T-cell (primary cell): Measurements from ENCODE around the gene HMGB2. TPM values are rescaled to one million over a fixed set of nuclear protein-coding genes. Genes with fewer than 3 reads are reported as not detected.
A peak's percentile ranks its signal among the peaks of the same experiment; 100 is the strongest.

ENCODE experiments used
- ATAC-seq, 4 experiments: fragments of 200-7000 bp in 3 of 4; fragments of 150-1000 bp in 1 of 4; cut with Tn5 transposase; replicated peaks in 1 of 4; 1 replicate in 3 of 4; 2 replicates in 1 of 4; pipeline ENCODE4 v1.10.0; 2021; ENCODE audit warnings: moderate library complexity in 3 of 4, mild to moderate bottlenecking in 2 of 4, moderate number of reproducible peaks in 1 of 4
- CTCF ChIA-PET, 2 donors: fragments of 300-600 bp; sonication (Branson Sonifier 250); formaldehyde crosslinking; loops; one replicate each; lab custom pipeline; 2022; ENCODE audit warnings: antibody characterized with exemption in 2 of 2; lab: Charles Lee
- POLR2A ChIA-PET, 2 donors: fragments of 300-600 bp; sonication (Branson Sonifier 250); formaldehyde crosslinking; loops; one replicate each; lab custom pipeline; 2022; ENCODE audit warnings: antibody characterized with exemption in 2 of 2; lab: Charles Lee
- DNase-seq, 35 experiments: peaks; one replicate each; pipeline versions ENCODE4 v3.0.0 to v3.0.0-alpha.2; 2013 to 2023
- H3K27ac ChIP-seq: one replicate; pipeline ENCODE4 v1.5.1; 2013; ENCODE audit warnings: low read length
- H3K27me3 ChIP-seq, 2 experiments: replicated peaks in 1 of 2; 1 replicate in 1 of 2; 2 replicates in 1 of 2; pipeline versions ENCODE4 v1.6.1 to v1.7.0; 2013; ENCODE audit warnings: low read length in 1 of 2, mixed read lengths in 1 of 2; ENCODE audit not compliant: control insufficient read depth in 2 of 2, insufficient read depth in 2 of 2; ENCODE audit errors: extremely low read depth in 1 of 2
- H3K36me3 ChIP-seq, 2 donors: 1 replicate in 1 of 2; 2 replicates in 1 of 2; pipeline versions ENCODE4 v1.6.1 to v1.7.0; 2013; ENCODE audit warnings: low read length in 1 of 2; ENCODE audit not compliant: control insufficient read depth in 2 of 2, insufficient read depth in 1 of 2; ENCODE audit errors: extremely low read depth in 1 of 2
- H3K4me1 ChIP-seq, 2 experiments: 1 replicate in 1 of 2; 2 replicates in 1 of 2; pipeline versions ENCODE4 v1.6.1 to v1.7.0; 2013; ENCODE audit warnings: low read length in 2 of 2, mixed read lengths in 1 of 2; ENCODE audit not compliant: insufficient read depth in 2 of 2, control insufficient read depth in 1 of 2; ENCODE audit errors: extremely low read depth in 1 of 2
- H3K4me3 ChIP-seq, 2 donors: 1 replicate in 1 of 2; 2 replicates in 1 of 2; pipeline versions ENCODE4 v1.5.1 to v1.7.0; 2013; ENCODE audit warnings: mild to moderate bottlenecking in 2 of 2, low read length in 1 of 2, moderate library complexity in 1 of 2; ENCODE audit not compliant: control insufficient read depth in 1 of 2; ENCODE audit errors: extremely low read depth in 1 of 2
- H3K9me3 ChIP-seq: 2 replicates; pipeline ENCODE4 v1.7.0; 2013
- H3K27ac Mint-ChIP-seq, 2 donors: one replicate each; pipeline ENCODE4 v1.8.0; 2020 to 2021; ENCODE audit warnings: mild to moderate bottlenecking in 2 of 2, mixed read lengths in 2 of 2
- H3K27me3 Mint-ChIP-seq, 2 donors: one replicate each; pipeline ENCODE4 v1.8.0; 2021 to 2022; ENCODE audit warnings: mixed read lengths in 2 of 2
- H3K36me3 Mint-ChIP-seq: one replicate; pipeline ENCODE4 v1.8.0; 2021; ENCODE audit warnings: mixed read lengths
- H3K4me1 Mint-ChIP-seq, 3 donors: one replicate each; pipeline ENCODE4 v1.8.0; 2020 to 2022; ENCODE audit warnings: mixed read lengths in 3 of 3, mild to moderate bottlenecking in 1 of 3
- H3K4me3 Mint-ChIP-seq, 3 donors: one replicate each; pipeline ENCODE4 v1.8.0; 2020 to 2022; ENCODE audit warnings: mild to moderate bottlenecking in 3 of 3, mixed read lengths in 3 of 3, moderate library complexity in 3 of 3
- H3K9me3 Mint-ChIP-seq, 3 donors: one replicate each; pipeline ENCODE4 v1.8.0; 2020 to 2022; ENCODE audit warnings: mixed read lengths in 3 of 3
- WGBS: methylation state at CpG from one replicate; pipeline ENCODE4 v1.1.5; 2013; ENCODE audit warnings: missing lambda C conversion rate; ENCODE audit not compliant: insufficient coverage; 5-methylcytosine and 5-hydroxymethylcytosine counted together
- total RNA-seq, 35 experiments: library from RNA in 6 of 35; stranded (reverse) in 6 of 35; fragments of 120-200 nt in 1 of 35; gene quantifications; one replicate each; pipeline versions ENCODE4 v1.2.1 to v1.2.4 and lab custom pipeline; 2013 to 2026

HMGB2 gene
- total RNA-seq, 5 donors from 2014 or later (not counting 1 experiment from before 2014, with no cell fraction given): 87.6 to 151 (median 103) TPM

DNA sequence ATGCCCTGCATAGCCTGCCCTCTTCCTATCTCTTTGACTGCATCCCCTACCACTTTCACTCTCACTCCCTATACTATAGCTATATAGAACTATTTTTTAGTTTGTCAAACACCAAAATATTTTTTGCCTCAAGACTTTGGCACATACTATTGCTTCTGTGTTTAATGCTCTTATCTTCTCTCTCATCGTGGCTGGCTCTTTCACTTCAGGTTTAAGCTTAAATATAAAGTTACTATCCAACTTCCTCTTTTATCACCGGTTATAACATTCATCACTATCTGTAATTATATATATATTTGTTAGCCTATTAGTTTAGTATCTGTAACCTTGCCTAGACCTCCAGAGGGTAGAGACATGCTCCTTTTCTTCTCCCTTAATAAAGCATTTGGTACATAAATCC, 11.5 kb upstream of the HMGB2 start:
- WGBS: no CpG with 5 or more reads among the region's 2 CpGs
- Histone ChIP-seq H3K36me3 (no peaks in the 10 kb centered on the region), H3K9me3 (no peaks in the 10 kb centered on the region), H3K27ac (no peak overlapping the region), H3K4me1 (no peaks in the 10 kb centered on the region), H3K4me3 (no peak overlapping the region), H3K27me3 (peaks cover 0 to 4% of the 10 kb centered on the region in 2 experiments)
- DNase-seq: no peak
- no peak overlapping the region for H3K27ac Mint-ChIP-seq
- no peak overlapping the region for H3K4me3 Mint-ChIP-seq
- no peaks in the 10 kb centered on the region for H3K36me3 Mint-ChIP-seq
- CTCF ChIA-PET: interaction anchor here (0.5 to 1.4 kb wide), 6 partner anchors 8 to 982 kb away, joined by 3 to 8 read pairs (median 3); no protein-coding TSS in a partner anchor
- no peaks in the 10 kb centered on the region for H3K4me1 Mint-ChIP-seq
- ATAC-seq: no peak
- no peaks in the 10 kb centered on the region for H3K9me3 Mint-ChIP-seq
- POLR2A ChIA-PET: interaction anchor here (0.6 to 0.7 kb wide), 2 partner anchors 22 to 23 kb away, joined by 3 read pairs; no protein-coding TSS in a partner anchor
- peaks cover 3 to 8% of the 10 kb centered on the region in 2 donors for H3K27me3 Mint-ChIP-seq

DNA sequence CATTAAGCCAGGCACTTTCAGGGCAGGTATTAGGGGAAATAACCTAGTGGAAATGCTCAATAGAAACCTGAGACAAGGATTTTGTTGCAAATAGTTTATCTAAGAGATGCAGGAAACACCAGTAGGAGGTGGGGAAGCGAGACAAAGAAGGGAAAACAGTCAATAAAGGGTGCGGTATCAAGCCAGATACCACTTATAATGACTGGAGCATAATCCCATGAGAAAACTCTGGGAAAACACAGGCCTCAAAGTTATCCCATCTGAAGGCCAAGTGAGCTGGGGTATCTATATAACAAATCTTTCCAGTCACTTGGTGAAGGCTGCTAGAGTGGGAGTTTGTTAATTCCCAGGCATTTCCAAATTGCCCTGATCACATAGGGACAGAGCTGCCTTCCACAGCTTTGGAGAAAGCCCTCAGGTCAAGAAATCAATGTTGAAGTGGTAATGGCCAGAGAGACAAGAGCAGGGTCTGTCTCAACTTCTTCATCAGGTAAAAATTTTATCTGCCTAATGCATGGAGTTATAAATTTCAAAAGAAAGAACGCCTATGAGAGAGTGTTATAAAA, 9.8 kb upstream of the HMGB2 start:
- no peak for ATAC-seq
- ChIA-PET CTCF (no interaction called here), POLR2A (no interaction called here)
- Histone ChIP-seq H3K4me1 (no peaks in the 10 kb centered on the region), H3K27ac (no peak overlapping the region), H3K4me3 (no peak overlapping the region), H3K9me3 (no peaks in the 10 kb centered on the region), H3K36me3 (no peaks in the 10 kb centered on the region), H3K27me3 (peaks cover 0 to 4% of the 10 kb centered on the region in 2 experiments)
- H3K4me3 Mint-ChIP-seq: no peak overlapping the region
- 100% methylated on average over 1 of the region's 3 CpGs for WGBS
- no peaks in the 10 kb centered on the region for H3K9me3 Mint-ChIP-seq
- no peaks in the 10 kb centered on the region for H3K36me3 Mint-ChIP-seq
- DNase-seq: no peak
- H3K27me3 Mint-ChIP-seq: peaks cover 3 to 4% of the 10 kb centered on the region in 2 donors
- no peaks in the 10 kb centered on the region for H3K4me1 Mint-ChIP-seq
- H3K27ac Mint-ChIP-seq: no peak overlapping the region

DNA sequence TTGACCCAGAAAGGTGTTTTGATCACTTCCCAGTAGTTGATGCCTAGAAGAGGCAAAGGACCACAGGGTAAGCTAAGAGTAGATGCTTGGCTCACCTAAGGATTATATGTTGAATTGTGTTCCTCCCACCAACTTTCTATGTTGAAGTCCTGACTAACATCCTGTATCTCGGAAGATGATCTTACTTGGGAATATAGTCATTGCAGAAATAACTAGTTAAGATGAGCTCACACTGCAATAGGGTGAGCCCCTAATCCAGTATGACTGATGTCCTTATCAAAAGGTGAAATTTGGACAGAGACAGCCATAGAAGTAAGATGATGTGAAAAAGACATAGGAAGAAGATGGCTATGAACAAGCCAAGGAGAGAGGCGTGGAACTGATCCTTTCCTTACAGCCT, 3.3 kb upstream of the HMGB2 start:
- POLR2A ChIA-PET: no interaction called here
- H3K4me3 Mint-ChIP-seq: no peak overlapping the region
- Histone ChIP-seq H3K36me3 (no peaks in the 10 kb centered on the region), H3K27ac (no peak overlapping the region), H3K9me3 (no peaks in the 10 kb centered on the region), H3K27me3 (no peaks in the 10 kb centered on the region), H3K4me3 (no peak overlapping the region), H3K4me1 (peaks cover 10% of the 10 kb centered on the region in 2 experiments)
- no CpG with 5 or more reads among the region's 2 CpGs for WGBS
- CTCF ChIA-PET: interaction anchor here in 1 of 2 donors (1.3 kb wide), 1 partner anchor 19 kb away, joined by 3 read pairs; no protein-coding TSS in a partner anchor
- H3K4me1 Mint-ChIP-seq: peaks cover 15 to 17% (median 15%) of the 10 kb centered on the region in 3 donors
- H3K27me3 Mint-ChIP-seq: peaks cover 4 to 11% of the 10 kb centered on the region in 2 donors
- peaks cover 6% of the 10 kb centered on the region for H3K36me3 Mint-ChIP-seq
- H3K27ac Mint-ChIP-seq: no peak overlapping the region
- DNase-seq: no peak
- no peaks in the 10 kb centered on the region for H3K9me3 Mint-ChIP-seq
- ATAC-seq: no peak

DNA sequence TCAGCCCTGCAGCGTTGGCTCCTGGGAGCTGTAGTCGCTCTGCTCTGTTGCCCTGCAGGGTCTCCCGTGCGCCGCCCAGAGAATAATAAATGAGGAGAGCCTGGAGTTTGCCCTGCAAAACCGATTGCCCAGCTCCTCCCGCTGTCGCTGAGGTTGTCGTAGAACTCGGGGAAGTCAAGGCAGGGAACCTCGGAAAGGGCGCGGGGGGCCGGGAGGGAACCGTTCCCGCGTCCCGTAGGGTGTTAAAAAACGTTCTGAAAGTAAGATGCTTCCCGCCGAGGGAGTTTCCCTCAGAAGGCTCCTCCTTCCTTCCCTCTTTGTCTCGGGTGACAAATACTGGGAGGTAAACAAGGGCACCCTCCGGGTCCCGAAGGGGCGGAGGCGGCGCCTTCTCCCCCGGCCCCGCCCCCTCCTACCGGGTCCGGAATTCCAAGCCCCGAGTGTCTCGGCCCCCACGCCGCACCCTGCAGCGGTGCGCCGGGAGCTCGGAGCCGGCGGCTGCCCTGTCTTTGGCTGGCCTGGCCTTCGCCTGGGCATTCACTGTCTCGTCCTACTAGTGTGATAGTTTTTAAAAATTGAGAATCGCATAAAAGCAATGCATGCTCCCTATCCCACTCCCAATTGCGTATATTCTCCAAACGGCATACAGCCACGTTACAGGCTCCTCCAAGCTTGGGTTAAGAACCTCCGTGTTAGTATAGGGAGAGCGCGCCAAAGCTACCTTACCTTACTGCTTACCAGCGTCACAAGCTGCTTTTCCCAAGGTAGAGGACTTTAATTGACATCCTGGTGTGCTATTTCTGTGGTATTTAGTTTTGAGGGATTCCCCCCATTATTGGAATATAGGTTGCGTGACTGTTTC, 964 bp upstream of the HMGB2 start:
- ChIA-PET CTCF (interaction anchor here (0.7 to 3.5 kb wide), 8 partner anchors 16 to 85 kb away, joined by 3 to 40 read pairs (median 4); partner anchors contain the start of gene SAP30 (in 1 of the 2)), POLR2A (interaction anchor here (0.6 to 3.5 kb wide), 12 partner anchors 12 to 43 kb away, joined by 3 to 114 read pairs (median 4); partner anchors contain the start of gene SAP30 (in 2 of the 2))
- Histone ChIP-seq H3K27me3 (no peaks in the 10 kb centered on the region), H3K4me1 (peaks cover 13 to 16% of the 10 kb centered on the region in 2 experiments), H3K36me3 (peaks cover 0 to 6% of the 10 kb centered on the region in 2 donors), H3K27ac (peak overlapping the region; percentile 91), H3K4me3 (peak overlapping the region; percentile 72 to 100), H3K9me3 (no peaks in the 10 kb centered on the region)
- peak overlapping the region; percentile 97 to 98 for H3K27ac Mint-ChIP-seq
- peak in 7 of 35 experiments; percentile 0 to 49 (median 5) for DNase-seq
- WGBS: 0% methylated on average over 31 of the region's 52 CpGs
- no peaks in the 10 kb centered on the region for H3K9me3 Mint-ChIP-seq
- peaks cover 4 to 11% of the 10 kb centered on the region in 2 donors for H3K27me3 Mint-ChIP-seq
- H3K4me3 Mint-ChIP-seq: peak overlapping the region; percentile 93 to 97 (median 94)
- H3K36me3 Mint-ChIP-seq: peaks cover 13% of the 10 kb centered on the region
- peak; percentile 31 to 44 (median 33) for ATAC-seq
- peaks cover 26 to 29% (median 27%) of the 10 kb centered on the region in 3 donors for H3K4me1 Mint-ChIP-seq

DNA sequence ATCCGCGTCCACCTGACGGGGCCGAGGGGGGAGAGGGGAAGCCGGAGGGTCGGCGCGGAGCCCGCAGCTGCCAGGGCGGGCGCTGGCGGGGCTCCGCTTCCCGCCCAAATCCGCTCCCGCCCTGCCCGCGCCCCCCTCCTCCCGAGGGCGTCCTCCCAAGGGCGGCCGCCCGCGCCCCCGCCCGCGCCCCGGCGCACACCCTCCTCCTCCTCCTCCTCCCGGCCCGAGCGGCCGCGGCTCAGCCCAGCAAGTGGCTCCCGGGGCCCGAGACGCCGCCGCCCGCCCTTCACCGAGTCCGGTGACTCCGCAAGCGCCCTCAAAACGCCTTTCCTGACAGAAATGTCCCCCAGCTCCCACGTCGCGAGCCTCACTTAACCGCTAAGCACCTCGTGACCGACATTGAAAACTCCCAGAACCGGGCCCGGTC, 487 bp downstream of the HMGB2 start:
- H3K27me3 ChIP-seq: no peaks in the 10 kb centered on the region
- peak overlapping the region; percentile 91 for H3K27ac ChIP-seq
- no peaks in the 10 kb centered on the region for H3K9me3 ChIP-seq
- H3K36me3 Mint-ChIP-seq: peaks cover 18% of the 10 kb centered on the region
- ChIA-PET POLR2A (interaction anchor here (0.6 to 3.5 kb wide), 7 partner anchors 15 to 45 kb away, joined by 3 to 114 read pairs (median 5); partner anchors contain the start of gene SAP30 (in 2 of the 2)), CTCF (interaction anchor here (1.0 to 5.7 kb wide), 7 partner anchors 13 to 87 kb away, joined by 3 to 40 read pairs (median 4); partner anchors contain the start of gene SAP30 (in 1 of the 2))
- peak overlapping the region; percentile 72 to 97 for H3K4me3 ChIP-seq
- peak in 29 of 35 experiments; percentile 1 to 59 (median 17) for DNase-seq
- H3K4me1 Mint-ChIP-seq: peaks cover 26 to 29% (median 27%) of the 10 kb centered on the region in 3 donors
- H3K9me3 Mint-ChIP-seq: no peaks in the 10 kb centered on the region
- WGBS: under 1% methylated on average over 48 of the region's 53 CpGs
- H3K27me3 Mint-ChIP-seq: peaks cover 4 to 11% of the 10 kb centered on the region in 2 donors
- peak overlapping the region; percentile 97 to 98 for H3K27ac Mint-ChIP-seq
- H3K36me3 ChIP-seq: peaks cover 0 to 12% of the 10 kb centered on the region in 2 donors
- H3K4me3 Mint-ChIP-seq: peak overlapping the region; percentile 93 to 97 (median 96)
- peaks cover 13 to 16% of the 10 kb centered on the region in 2 experiments for H3K4me1 ChIP-seq
- ATAC-seq: peak; percentile 4 to 29 (median 18)
